ENCODE data around the gene SEPTIN5. TPM values are rescaled to one million over a fixed set of nuclear protein-coding genes. Genes with fewer than 3 reads are reported as not detected.

Gene SEPTIN5
- total RNA-seq, 1 donor from 2014 or later, result 7.3 TPM

DNA sequence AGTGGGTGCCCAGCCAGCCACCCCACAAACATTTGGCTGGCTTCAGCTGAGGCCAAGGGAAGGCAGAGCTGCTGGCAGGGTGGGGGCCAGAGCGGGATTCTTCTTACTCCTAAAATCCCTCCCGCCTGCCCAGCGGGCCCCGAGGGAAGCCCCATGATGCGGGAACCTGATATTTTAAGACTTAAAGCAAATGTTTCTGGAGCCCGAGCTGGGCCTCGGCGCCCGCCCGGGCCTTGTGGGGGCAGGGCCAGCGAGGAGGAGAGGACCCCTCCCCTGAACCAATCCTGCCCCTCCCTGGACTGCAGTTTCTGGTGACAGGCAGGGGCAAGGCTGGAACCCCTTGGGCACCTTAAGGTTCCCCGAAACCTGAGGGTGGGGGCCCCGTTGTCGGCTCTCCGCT lies 26.3 kb downstream of the SEPTIN5 start:
- H3K4me2 ChIP-seq (ENCODE audit: low read length), result no peak overlapping the region
- peaks cover 12% of the 10 kb centered on the region for H3K27me3 Mint-ChIP-seq (ENCODE audit: low read depth, unreplicated experiment)

DNA sequence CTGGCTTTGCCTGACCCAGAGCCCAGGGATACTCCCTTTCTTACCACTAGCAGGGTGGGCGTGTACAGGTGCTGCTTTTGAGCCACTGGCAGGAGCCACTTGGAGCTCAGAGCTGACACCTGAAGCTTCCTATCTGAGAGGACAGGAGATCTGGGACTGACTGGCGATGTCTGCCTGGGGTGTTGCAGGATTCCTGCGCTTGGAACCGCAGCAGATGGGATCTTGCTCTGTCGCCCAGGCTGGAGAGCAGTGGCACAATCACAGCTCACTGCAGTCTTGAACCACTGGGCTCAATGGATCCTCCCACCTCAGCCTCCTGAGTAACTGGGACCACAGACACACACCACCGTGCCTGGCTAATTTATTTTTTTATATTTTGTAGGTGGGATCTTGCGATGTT lies 26.8 kb downstream of the SEPTIN5 start:
- no peak overlapping the region for H3K27ac ChIP-seq (ENCODE audit: low read depth, low read length)
- H4K20me1 ChIP-seq (ENCODE audit: insufficient read depth, low read length), result no peaks in the 10 kb centered on the region
- H3K4me1 ChIP-seq (ENCODE audit: insufficient read depth, low read length), result no peaks in the 10 kb centered on the region
- no peak for TF ChIP-seq CTCF (IDR thresholded peaks at IDR 0.05; ENCODE audit: insufficient read depth, low read depth, low read length)
- TF ChIP-seq EZH2 (IDR thresholded peaks at IDR 0.05; ENCODE audit: insufficient read depth, low read length), result no peak
- no peak overlapping the region for H3K9ac ChIP-seq (ENCODE audit: low read length)
- no peak for FAIRE-seq
- no peaks in the 10 kb centered on the region for H3K27me3 ChIP-seq (ENCODE audit: insufficient read depth, low read length)
- DNase-seq (ENCODE audit: low read depth), result no peak
- Mint-ChIP-seq H3K4me3 (ENCODE audit: unreplicated experiment) (no peak overlapping the region), H3K4me1 (ENCODE audit: low read depth, unreplicated experiment) (no peaks in the 10 kb centered on the region), H3K27me3 (ENCODE audit: low read depth, unreplicated experiment) (peaks cover 10% of the 10 kb centered on the region), H3K27ac (ENCODE audit: unreplicated experiment) (no peak overlapping the region), H3K9me3 (ENCODE audit: unreplicated experiment) (no peaks in the 10 kb centered on the region), H3K36me3 (ENCODE audit: low read depth, unreplicated experiment) (no peaks in the 10 kb centered on the region)
- no peak overlapping the region for H3K4me3 ChIP-seq (ENCODE audit: insufficient read depth, low read depth, low read length)
- no peaks in the 10 kb centered on the region for H3K36me3 ChIP-seq (ENCODE audit: insufficient read depth, low read length)
- H3K79me2 ChIP-seq (ENCODE audit: insufficient read depth, low read length), result no peaks in the 10 kb centered on the region
- no peaks in the 10 kb centered on the region for H3K9me3 ChIP-seq (ENCODE audit: insufficient read depth, low read depth, low read length)
- H3K4me2 ChIP-seq (ENCODE audit: low read length), result no peak overlapping the region
- no peak overlapping the region for H2AFZ ChIP-seq (ENCODE audit: low read depth, low read length)

More for the DNA sequence above, 26.3 kb downstream of the SEPTIN5 start:
- no peaks in the 10 kb centered on the region for H4K20me1 ChIP-seq (ENCODE audit: insufficient read depth, low read length)
- H3K36me3 Mint-ChIP-seq (ENCODE audit: low read depth, unreplicated experiment), result no peaks in the 10 kb centered on the region
- H3K4me3 ChIP-seq (ENCODE audit: insufficient read depth, low read depth, low read length), result no peak overlapping the region
- H3K27ac ChIP-seq (ENCODE audit: low read depth, low read length), result no peak overlapping the region
- H3K27me3 ChIP-seq (ENCODE audit: insufficient read depth, low read length), result no peaks in the 10 kb centered on the region
- no peak overlapping the region for H3K27ac Mint-ChIP-seq (ENCODE audit: unreplicated experiment)
- H3K79me2 ChIP-seq (ENCODE audit: insufficient read depth, low read length), result no peaks in the 10 kb centered on the region
- no peaks in the 10 kb centered on the region for H3K36me3 ChIP-seq (ENCODE audit: insufficient read depth, low read length)
- H3K9ac ChIP-seq (ENCODE audit: low read length), result no peak overlapping the region
- H3K4me1 Mint-ChIP-seq (ENCODE audit: low read depth, unreplicated experiment), result no peaks in the 10 kb centered on the region
- DNase-seq (ENCODE audit: low read depth) (no peak), FAIRE-seq (no peak)
- H3K9me3 ChIP-seq (ENCODE audit: insufficient read depth, low read depth, low read length), result no peaks in the 10 kb centered on the region
- H3K4me3 Mint-ChIP-seq (ENCODE audit: unreplicated experiment), result no peak overlapping the region
- no peak overlapping the region for H2AFZ ChIP-seq (ENCODE audit: low read depth, low read length)
- H3K4me1 ChIP-seq (ENCODE audit: insufficient read depth, low read length), result no peaks in the 10 kb centered on the region
- TF ChIP-seq CTCF (IDR thresholded peaks at IDR 0.05; ENCODE audit: insufficient read depth, low read depth, low read length), result no peak
- TF ChIP-seq EZH2 (IDR thresholded peaks at IDR 0.05; ENCODE audit: insufficient read depth, low read length), result no peak
- H3K9me3 Mint-ChIP-seq (ENCODE audit: unreplicated experiment), result no peaks in the 10 kb centered on the region

GRCh38 chr22:19742160-19743066 lies 28.1 kb downstream of the SEPTIN5 start:
- Histone ChIP-seq H4K20me1 (ENCODE audit: insufficient read depth, low read length) (no peaks in the 10 kb centered on the region), H3K9me3 (ENCODE audit: insufficient read depth, low read depth, low read length) (no peaks in the 10 kb centered on the region), H3K4me3 (ENCODE audit: insufficient read depth, low read depth, low read length) (no peak overlapping the region), H3K27ac (ENCODE audit: low read depth, low read length) (no peak overlapping the region), H3K36me3 (ENCODE audit: insufficient read depth, low read length) (no peaks in the 10 kb centered on the region), H3K4me2 (ENCODE audit: low read length) (no peak overlapping the region), H3K79me2 (ENCODE audit: insufficient read depth, low read length) (no peaks in the 10 kb centered on the region), H3K9ac (ENCODE audit: low read length) (no peak overlapping the region), H3K4me1 (ENCODE audit: insufficient read depth, low read length) (no peaks in the 10 kb centered on the region), H3K27me3 (ENCODE audit: insufficient read depth, low read length) (no peaks in the 10 kb centered on the region), H2AFZ (ENCODE audit: low read depth, low read length) (no peak overlapping the region)
- no peak overlapping the region for H3K4me3 Mint-ChIP-seq (ENCODE audit: unreplicated experiment)
- H3K9me3 Mint-ChIP-seq (ENCODE audit: unreplicated experiment), result no peaks in the 10 kb centered on the region
- TF ChIP-seq CTCF (IDR thresholded peaks at IDR 0.05; ENCODE audit: insufficient read depth, low read depth, low read length) (no peak), EZH2 (IDR thresholded peaks at IDR 0.05; ENCODE audit: insufficient read depth, low read length) (no peak)
- H3K4me1 Mint-ChIP-seq (ENCODE audit: low read depth, unreplicated experiment), result no peaks in the 10 kb centered on the region
- DNase-seq (ENCODE audit: low read depth) (no peak), FAIRE-seq (no peak)
- H3K27me3 Mint-ChIP-seq (ENCODE audit: low read depth, unreplicated experiment), result peaks cover 10% of the 10 kb centered on the region
- H3K36me3 Mint-ChIP-seq (ENCODE audit: low read depth, unreplicated experiment), result no peaks in the 10 kb centered on the region
- no peak overlapping the region for H3K27ac Mint-ChIP-seq (ENCODE audit: unreplicated experiment)

Measured in astrocyte (in vitro differentiated cells and primary cell).